GM18526 (cell line): ENCODE results near the gene EXOC2.

Source experiments
- POLR2A ChIP-seq: IDR thresholded peaks from 3 replicates; pipeline ENCODE4 v1.6.1; 2011; ENCODE audit not compliant: insufficient read length; ENCODE audit errors: extremely low read depth

EXOC2 gene

GRCh38 chr6:496649-497048 is 196.3 kb downstream of the EXOC2 start:
- TF ChIP-seq POLR2A: no peak

- no peak for TF ChIP-seq POLR2A
These were observed 198.5 kb downstream of the EXOC2 start for GRCh38 chr6:494394-494793.

- TF ChIP-seq POLR2A: no peak
These were observed 199.1 kb downstream of the EXOC2 start for GRCh38 chr6:493840-494239.

GRCh38 chr6:492816-493414 is 200.0 kb downstream of the EXOC2 start:
- no peak for TF ChIP-seq POLR2A

GRCh38 chr6:492178-492577 is 200.8 kb downstream of the EXOC2 start:
- no peak for TF ChIP-seq POLR2A

- TF ChIP-seq POLR2A: no peak
These were observed 201.7 kb downstream of the EXOC2 start for GRCh38 chr6:491233-491632.

GRCh38 chr6:490251-491037 is 202.5 kb downstream of the EXOC2 start:
- no peak for TF ChIP-seq POLR2A

GRCh38 chr6:489762-490161 is 203.2 kb downstream of the EXOC2 start:
- TF ChIP-seq POLR2A: no peak

- TF ChIP-seq POLR2A: no peak
These were observed 203.9 kb downstream of the EXOC2 start for GRCh38 chr6:489001-489400.

- no peak for TF ChIP-seq POLR2A
These were observed 205.0 kb downstream of the EXOC2 start for GRCh38 chr6:487956-488355.

GRCh38 chr6:485655-486170 is 207.2 kb downstream of the EXOC2 start:
- TF ChIP-seq POLR2A: no peak

GRCh38 chr6:484746-485145 is 208.2 kb downstream of the EXOC2 start:
- no peak for TF ChIP-seq POLR2A

- TF ChIP-seq POLR2A: no peak
These were observed 208.7 kb downstream of the EXOC2 start for GRCh38 chr6:484086-484745.

GRCh38 chr6:475314-475713 is 217.6 kb downstream of the EXOC2 start:
- TF ChIP-seq POLR2A: no peak

GRCh38 chr6:474453-475185 is 218.3 kb downstream of the EXOC2 start:
- TF ChIP-seq POLR2A: no peak
